ENCODE measurements around the gene CD27.

CD27 gene

GRCh38 chr12:6452944-6453630 lies 8.3 kb downstream of the CD27 start:
- Histone ChIP-seq H3K4me3 (ENCODE audit: low read length) (peak overlapping the region; percentile 94), H3K36me3 (replicated peaks; ENCODE audit: low read depth, low read length) (peaks cover 20% of the 10 kb centered on the region), H3K9me3 (ENCODE audit: insufficient read depth, low read length) (no peaks in the 10 kb centered on the region), H4K20me1 (ENCODE audit: insufficient read depth, low read length) (no peaks in the 10 kb centered on the region), H2AFZ (ENCODE audit: low read depth, low read length) (no peak overlapping the region), H3K27me3 (ENCODE audit: low read depth, low read length) (no peaks in the 10 kb centered on the region), H3K79me2 (ENCODE audit: low read length) (peaks cover 22% of the 10 kb centered on the region), H3K4me1 (ENCODE audit: low read length) (peaks cover 17% of the 10 kb centered on the region), H3K9ac (ENCODE audit: low read length) (peak overlapping the region; percentile 98), H3K4me2 (ENCODE audit: low read length) (peak overlapping the region; percentile 100), H3K27ac (ENCODE audit: low read length) (peak overlapping the region; percentile 87)
- TF ChIP-seq EZH2phosphoT487 (IDR thresholded peaks at IDR 0.05; ENCODE audit: low read depth), result no peak
- TF ChIP-seq, protein P1, sequence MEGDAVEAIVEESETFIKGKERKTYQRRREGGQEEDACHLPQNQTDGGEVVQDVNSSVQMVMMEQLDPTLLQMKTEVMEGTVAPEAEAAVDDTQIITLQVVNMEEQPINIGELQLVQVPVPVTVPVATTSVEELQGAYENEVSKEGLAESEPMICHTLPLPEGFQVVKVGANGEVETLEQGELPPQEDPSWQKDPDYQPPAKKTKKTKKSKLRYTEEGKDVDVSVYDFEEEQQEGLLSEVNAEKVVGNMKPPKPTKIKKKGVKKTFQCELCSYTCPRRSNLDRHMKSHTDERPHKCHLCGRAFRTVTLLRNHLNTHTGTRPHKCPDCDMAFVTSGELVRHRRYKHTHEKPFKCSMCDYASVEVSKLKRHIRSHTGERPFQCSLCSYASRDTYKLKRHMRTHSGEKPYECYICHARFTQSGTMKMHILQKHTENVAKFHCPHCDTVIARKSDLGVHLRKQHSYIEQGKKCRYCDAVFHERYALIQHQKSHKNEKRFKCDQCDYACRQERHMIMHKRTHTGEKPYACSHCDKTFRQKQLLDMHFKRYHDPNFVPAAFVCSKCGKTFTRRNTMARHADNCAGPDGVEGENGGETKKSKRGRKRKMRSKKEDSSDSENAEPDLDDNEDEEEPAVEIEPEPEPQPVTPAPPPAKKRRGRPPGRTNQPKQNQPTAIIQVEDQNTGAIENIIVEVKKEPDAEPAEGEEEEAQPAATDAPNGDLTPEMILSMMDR (IDR thresholded peaks at IDR 0.05; ENCODE audit: low read depth, low read length), result no peak

DNA sequence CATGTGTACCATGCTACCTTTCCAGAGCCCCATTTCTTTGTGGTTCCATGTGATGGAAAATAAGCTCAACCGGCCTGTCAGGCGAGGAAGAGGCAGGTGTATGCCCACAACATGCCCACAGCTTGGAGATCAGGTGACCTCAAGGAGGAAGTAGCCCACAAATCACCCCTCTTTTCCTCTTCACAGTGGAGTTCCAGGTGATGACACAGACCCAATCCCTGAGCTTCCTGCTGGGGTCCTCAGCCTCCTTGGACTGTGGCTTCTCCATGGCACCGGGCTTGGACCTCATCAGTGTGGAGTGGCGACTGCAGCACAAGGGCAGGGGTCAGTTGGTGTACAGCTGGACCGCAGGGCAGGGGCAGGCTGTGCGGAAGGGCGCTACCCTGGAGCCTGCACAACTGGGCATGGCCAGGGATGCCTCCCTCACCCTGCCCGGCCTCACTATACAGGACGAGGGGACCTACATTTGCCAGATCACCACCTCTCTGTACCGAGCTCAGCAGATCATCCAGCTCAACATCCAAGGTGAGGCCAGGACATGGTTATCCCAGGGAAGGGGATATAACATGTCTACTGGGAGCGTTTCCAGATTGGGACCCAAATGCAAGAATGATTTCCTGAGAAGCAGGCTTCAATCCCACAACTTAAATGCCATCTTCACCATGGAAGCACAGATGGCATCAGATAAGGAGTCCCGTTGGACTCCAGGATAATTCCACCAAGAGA lies 12.6 kb downstream of the CD27 start:
- peaks cover 12% of the 10 kb centered on the region for H3K79me2 ChIP-seq (ENCODE audit: low read length)
- H3K27ac ChIP-seq (ENCODE audit: low read length), result no peak overlapping the region
- H3K36me3 ChIP-seq (replicated peaks; ENCODE audit: low read depth, low read length), result peaks cover 52% of the 10 kb centered on the region
- H4K20me1 ChIP-seq (ENCODE audit: insufficient read depth, low read length), result no peaks in the 10 kb centered on the region
- H3K9me3 ChIP-seq (ENCODE audit: insufficient read depth, low read length), result no peaks in the 10 kb centered on the region
- H3K4me2 ChIP-seq (ENCODE audit: low read length), result no peak overlapping the region
- peaks cover 37% of the 10 kb centered on the region for H3K4me1 ChIP-seq (ENCODE audit: low read length)
- no peak overlapping the region for H3K9ac ChIP-seq (ENCODE audit: low read length)
- TF ChIP-seq EZH2phosphoT487 (IDR thresholded peaks at IDR 0.05; ENCODE audit: low read depth), result no peak
- H3K27me3 ChIP-seq (ENCODE audit: low read depth, low read length), result no peaks in the 10 kb centered on the region
- H2AFZ ChIP-seq (ENCODE audit: low read depth, low read length), result no peak overlapping the region
- no peak overlapping the region for H3K4me3 ChIP-seq (ENCODE audit: low read length)

DNA sequence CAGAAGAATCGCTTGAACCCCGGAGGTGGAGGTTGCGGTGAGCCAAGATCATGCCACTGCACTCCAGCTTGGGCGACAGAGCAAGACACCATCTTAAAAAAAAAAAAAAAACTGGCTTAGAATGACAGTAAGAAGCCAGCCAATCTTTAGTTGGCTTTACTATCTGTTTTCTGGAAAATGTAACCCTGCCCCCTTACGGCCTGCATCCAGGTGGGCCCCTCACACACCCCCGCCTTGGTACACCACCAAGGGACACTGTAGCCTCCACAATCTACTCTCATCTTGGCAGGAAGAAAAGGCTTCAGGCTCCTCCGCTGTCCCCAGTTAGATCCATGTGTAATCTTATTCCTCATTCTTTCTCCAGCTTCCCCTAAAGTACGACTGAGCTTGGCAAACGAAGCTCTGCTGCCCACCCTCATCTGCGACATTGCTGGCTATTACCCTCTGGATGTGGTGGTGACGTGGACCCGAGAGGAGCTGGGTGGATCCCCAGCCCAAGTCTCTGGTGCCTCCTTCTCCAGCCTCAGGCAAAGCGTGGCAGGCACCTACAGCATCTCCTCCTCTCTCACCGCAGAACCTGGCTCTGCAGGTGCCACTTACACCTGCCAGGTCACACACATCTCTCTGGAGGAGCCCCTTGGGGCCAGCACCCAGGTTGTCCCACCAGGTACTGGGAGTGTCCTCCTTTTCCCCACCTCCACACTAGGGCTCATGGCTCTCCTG lies 13.7 kb downstream of the CD27 start:
- Histone ChIP-seq H3K4me3 (ENCODE audit: low read length) (no peak overlapping the region), H3K9ac (ENCODE audit: low read length) (no peak overlapping the region), H2AFZ (ENCODE audit: low read depth, low read length) (no peak overlapping the region), H3K27me3 (ENCODE audit: low read depth, low read length) (no peaks in the 10 kb centered on the region), H3K27ac (ENCODE audit: low read length) (no peak overlapping the region), H3K4me2 (ENCODE audit: low read length) (no peak overlapping the region), H3K4me1 (ENCODE audit: low read length) (peaks cover 29% of the 10 kb centered on the region), H4K20me1 (ENCODE audit: insufficient read depth, low read length) (no peaks in the 10 kb centered on the region), H3K9me3 (ENCODE audit: insufficient read depth, low read length) (no peaks in the 10 kb centered on the region), H3K36me3 (replicated peaks; ENCODE audit: low read depth, low read length) (peaks cover 61% of the 10 kb centered on the region), H3K79me2 (ENCODE audit: low read length) (peaks cover 1% of the 10 kb centered on the region)
- TF ChIP-seq, protein P1 (IDR thresholded peaks at IDR 0.05; ENCODE audit: low read depth, low read length), result no peak
- TF ChIP-seq EZH2phosphoT487 (IDR thresholded peaks at IDR 0.05; ENCODE audit: low read depth), result no peak

DNA sequence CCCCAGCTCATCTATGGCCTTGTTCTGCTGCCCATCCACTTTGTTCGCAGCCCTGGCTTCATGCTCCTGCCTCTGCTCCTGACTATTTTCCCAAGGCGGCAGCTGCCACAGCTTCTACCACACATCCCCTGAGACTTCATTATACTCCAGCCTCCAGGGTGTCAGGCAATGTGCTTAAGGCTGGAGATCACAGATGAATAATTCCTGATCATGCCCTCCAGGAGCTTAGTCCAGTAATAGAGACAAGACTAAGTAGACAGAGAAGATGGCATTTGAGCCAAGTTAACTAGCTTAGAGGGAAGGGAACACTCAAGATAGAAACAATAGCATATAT lies 14.2 kb downstream of the CD27 start:
- H3K9ac ChIP-seq (ENCODE audit: low read length), result no peak overlapping the region
- H3K36me3 ChIP-seq (replicated peaks; ENCODE audit: low read depth, low read length), result peaks cover 62% of the 10 kb centered on the region
- H4K20me1 ChIP-seq (ENCODE audit: insufficient read depth, low read length), result no peaks in the 10 kb centered on the region

More for the DNA sequence above, 14.2 kb downstream of the CD27 start:
- Histone ChIP-seq H3K79me2 (ENCODE audit: low read length) (no peaks in the 10 kb centered on the region), H3K4me1 (ENCODE audit: low read length) (peaks cover 29% of the 10 kb centered on the region), H3K27me3 (ENCODE audit: low read depth, low read length) (no peaks in the 10 kb centered on the region), H3K9me3 (ENCODE audit: insufficient read depth, low read length) (no peaks in the 10 kb centered on the region), H3K27ac (ENCODE audit: low read length) (no peak overlapping the region), H2AFZ (ENCODE audit: low read depth, low read length) (no peak overlapping the region), H3K4me2 (ENCODE audit: low read length) (no peak overlapping the region), H3K4me3 (ENCODE audit: low read length) (no peak overlapping the region)
- TF ChIP-seq, protein P1 (IDR thresholded peaks at IDR 0.05; ENCODE audit: low read depth, low read length), result no peak
- TF ChIP-seq EZH2phosphoT487 (IDR thresholded peaks at IDR 0.05; ENCODE audit: low read depth), result no peak
